GM19468 (cell line): ENCODE results near the gene SLC9A8.
"Not testable (repeated sequence)": the region's sequence is repeated elsewhere in the genome, so short reads cannot be mapped to it uniquely, and the experiment has no call there.

Source experiments
- ATAC-seq: cut with Tn5 transposase; IDR thresholded peaks from one replicate; pipeline ENCODE4 v1.9.1; 2021; ENCODE audit warnings: mild to moderate bottlenecking, moderate library complexity, moderate number of reproducible peaks; ENCODE audit not compliant: unreplicated experiment; ENCODE audit errors: extremely low read depth

Gene SLC9A8

GRCh38 chr20:49812507-49813304 is at the start of gene SLC9A8:
TSS of gene SLC9A8 (plus strand) at chr20:49812828. CDS start at chr20:49812923, 95 bp downstream.
- peak; percentile 73 for ATAC-seq

GRCh38 chr20:49762940-49763766 is 49.5 kb upstream of the SLC9A8 start:
- no peak for ATAC-seq

DNA sequence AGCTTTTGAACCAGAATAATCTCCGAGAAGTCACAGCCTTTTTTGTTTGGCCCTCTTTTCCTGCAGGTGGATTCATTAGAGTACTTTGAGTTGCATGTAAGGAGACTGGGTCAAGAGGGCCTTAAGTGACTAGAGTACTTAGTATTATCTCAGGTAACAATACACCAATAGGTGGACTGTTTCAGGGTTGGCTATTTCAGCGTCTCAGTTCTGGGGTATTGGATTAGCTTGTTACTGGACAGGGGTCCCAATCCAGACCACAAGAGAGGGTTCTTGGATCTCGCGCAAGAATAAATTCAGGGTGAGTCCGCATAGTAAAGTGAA is 47.3 kb upstream of the SLC9A8 start:
- no peak for ATAC-seq

- ATAC-seq: no peak
These were observed 46.6 kb upstream of the SLC9A8 start for GRCh38 chr20:49765846-49766541.

DNA sequence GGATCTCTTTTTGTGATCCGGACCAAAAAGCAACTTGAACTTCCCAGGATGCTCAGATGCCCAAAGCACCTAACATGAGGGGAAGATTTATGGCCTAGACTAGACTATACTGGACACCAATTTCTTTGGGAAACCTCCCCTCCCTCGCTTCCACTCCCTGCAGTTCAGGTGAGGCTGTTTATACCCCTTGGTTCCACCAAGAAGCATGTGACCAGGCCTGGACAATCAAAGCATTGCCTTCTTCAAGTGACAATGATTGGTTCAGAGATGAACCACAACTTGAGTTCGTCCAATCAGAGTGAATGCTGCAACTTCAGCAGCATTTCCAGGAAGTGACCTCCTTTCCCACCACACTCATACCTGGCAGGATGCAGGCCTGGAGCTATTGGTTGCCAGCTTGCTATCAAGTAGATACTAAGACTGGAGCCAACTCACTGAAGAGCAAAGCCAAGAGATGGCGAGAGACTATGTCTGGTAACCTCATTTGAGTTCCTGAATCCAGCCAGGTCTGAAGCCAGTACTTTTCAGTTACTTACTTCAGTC is 45.6 kb upstream of the SLC9A8 start:
- ATAC-seq: no peak

GRCh38 chr20:49768204-49769047 is 44.2 kb upstream of the SLC9A8 start:
- no peak for ATAC-seq

GRCh38 chr20:49769048-49769581 is 43.5 kb upstream of the SLC9A8 start:
- no peak for ATAC-seq

DNA sequence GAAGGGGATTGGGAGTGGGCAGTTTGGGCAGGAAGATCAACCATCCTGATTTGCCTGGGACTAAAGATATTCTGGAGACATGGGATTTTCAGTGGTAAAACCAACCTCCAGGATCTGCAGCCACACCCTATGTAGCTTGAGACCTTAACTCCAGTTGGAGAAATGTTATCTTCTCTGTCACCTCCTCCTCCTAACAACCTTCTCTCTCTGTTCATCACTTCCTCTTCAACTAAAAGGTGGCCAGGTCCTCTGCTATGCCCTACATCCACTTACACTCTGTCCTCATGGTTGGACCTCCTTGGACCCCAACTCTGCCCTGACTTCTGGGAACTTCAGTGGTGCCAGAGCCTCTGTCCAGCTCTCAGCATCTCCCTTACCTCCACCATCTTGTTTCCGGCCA is 42.0 kb upstream of the SLC9A8 start:
- ATAC-seq: no peak

GRCh38 chr20:49774213-49774612 is 38.4 kb upstream of the SLC9A8 start:
- ATAC-seq: not testable (repeated sequence)

GRCh38 chr20:49775229-49775693 is 37.4 kb upstream of the SLC9A8 start:
- no peak for ATAC-seq

DNA sequence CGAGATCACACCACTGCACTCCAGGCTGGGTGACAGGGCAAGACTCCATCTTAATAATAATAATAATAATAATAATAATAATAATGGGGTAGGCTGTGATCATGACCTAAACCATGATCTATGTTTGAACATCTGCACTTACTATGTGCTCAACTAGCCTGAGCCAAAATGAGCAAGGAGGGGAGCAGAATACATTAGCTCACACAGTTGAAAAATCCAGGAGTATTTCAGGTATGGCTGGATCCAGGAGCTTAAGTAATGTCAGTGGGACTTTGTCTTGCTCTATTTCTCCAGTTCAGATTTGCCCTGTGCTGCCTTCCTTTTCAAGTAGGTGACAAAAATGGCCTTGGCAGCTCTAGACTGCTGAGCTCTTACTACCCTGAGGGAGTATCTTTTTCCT is 32.7 kb upstream of the SLC9A8 start:
- ATAC-seq: no peak

DNA sequence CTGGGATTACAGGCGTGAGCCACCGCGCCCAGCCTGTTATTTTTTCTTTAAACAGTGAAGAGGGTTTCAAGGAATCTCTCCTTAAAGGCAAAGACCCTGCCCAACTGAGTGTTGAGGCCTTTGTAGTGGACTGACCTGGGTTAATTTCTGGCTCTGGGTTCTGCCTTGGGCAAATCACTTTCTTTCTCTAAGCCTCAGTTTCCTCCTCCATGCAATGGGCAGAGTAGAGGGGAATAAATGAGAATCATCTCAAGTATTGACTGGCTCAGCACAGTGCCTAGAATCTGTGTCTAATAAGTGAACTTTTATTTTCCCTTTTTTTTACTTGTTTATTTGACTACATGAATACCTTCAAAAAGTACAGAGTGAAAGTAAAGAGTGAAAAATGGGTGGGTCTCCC is 31.0 kb upstream of the SLC9A8 start:
- ATAC-seq: no peak

GRCh38 chr20:49782439-49782838 is 30.2 kb upstream of the SLC9A8 start:
- not testable (repeated sequence) for ATAC-seq

GRCh38 chr20:49783021-49783995 is 29.3 kb upstream of the SLC9A8 start:
- ATAC-seq: not testable (repeated sequence)

DNA sequence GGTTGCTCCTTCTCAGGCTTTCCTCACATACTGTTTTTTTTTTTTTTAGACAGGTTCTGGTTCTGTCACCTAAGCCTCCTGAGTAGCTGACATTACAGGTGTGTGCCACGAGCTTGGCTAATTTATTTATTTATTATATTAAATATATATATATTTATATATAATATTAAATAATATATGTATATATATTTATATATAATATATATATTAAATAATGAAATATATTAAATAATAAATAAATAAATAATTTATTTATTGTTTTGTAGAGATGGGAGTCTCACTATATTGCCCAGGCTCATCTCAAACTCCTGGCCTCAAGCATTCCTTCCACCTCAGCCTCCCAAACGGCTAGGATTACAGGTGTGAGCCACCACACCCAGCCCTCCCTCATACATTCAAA is 28.3 kb upstream of the SLC9A8 start:
- no peak for ATAC-seq

GRCh38 chr20:49785149-49785851 is 27.3 kb upstream of the SLC9A8 start:
- no peak for ATAC-seq

DNA sequence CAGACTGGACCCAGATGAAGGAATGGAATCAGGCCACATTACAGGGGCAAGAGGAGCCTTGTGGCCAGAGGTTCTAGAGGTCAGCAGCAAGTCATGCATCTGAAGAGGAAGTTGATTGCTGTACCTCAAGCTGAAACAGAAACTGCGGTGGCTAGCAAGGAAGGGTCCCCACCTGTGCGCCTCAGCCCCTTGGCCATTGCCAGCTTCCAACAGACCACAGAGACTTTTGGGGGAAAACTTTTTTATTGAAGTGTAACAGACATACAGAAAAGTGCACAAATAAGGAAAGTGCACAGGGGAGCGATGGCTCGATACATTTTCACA is 26.8 kb upstream of the SLC9A8 start:
- peak; percentile 56 for ATAC-seq

GRCh38 chr20:49786196-49786595 is 26.4 kb upstream of the SLC9A8 start:
- ATAC-seq: no peak
